Measurements from ENCODE around the gene EFNA5.

DNA sequence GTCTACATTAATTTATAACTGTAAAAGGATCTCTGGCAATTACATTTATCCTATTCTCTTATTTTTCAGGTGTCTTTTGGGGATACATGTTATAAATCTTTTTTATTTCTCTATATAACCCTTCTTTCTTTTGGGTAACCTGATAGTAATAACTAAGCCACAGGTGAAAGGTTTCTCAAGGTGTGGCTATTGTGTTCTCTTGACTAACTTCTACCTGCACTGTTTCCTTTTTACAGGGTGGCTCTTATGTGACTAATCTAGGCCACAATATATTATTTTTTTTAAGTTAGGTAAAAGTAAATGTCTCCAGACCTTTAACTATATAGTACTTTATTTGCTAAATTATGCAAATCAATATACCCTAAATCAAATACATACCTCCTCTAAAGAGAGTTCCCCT, 193.2 kb downstream of the EFNA5 start:
- no peak for TF ChIP-seq EZH2 (IDR thresholded peaks at IDR 0.05; ENCODE audit: borderline replicate concordance, low read depth, low read length, severe bottlenecking)
- TF ChIP-seq, protein P1, sequence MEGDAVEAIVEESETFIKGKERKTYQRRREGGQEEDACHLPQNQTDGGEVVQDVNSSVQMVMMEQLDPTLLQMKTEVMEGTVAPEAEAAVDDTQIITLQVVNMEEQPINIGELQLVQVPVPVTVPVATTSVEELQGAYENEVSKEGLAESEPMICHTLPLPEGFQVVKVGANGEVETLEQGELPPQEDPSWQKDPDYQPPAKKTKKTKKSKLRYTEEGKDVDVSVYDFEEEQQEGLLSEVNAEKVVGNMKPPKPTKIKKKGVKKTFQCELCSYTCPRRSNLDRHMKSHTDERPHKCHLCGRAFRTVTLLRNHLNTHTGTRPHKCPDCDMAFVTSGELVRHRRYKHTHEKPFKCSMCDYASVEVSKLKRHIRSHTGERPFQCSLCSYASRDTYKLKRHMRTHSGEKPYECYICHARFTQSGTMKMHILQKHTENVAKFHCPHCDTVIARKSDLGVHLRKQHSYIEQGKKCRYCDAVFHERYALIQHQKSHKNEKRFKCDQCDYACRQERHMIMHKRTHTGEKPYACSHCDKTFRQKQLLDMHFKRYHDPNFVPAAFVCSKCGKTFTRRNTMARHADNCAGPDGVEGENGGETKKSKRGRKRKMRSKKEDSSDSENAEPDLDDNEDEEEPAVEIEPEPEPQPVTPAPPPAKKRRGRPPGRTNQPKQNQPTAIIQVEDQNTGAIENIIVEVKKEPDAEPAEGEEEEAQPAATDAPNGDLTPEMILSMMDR (IDR thresholded peaks at IDR 0.05; ENCODE audit: borderline replicate concordance, extremely low read depth, low read length, poor library complexity, severe bottlenecking) = no peak

Measured in DND-41 (cell line).